GM19455 (cell line): ENCODE measurements around the gene TMTC2.

Experiments
- ATAC-seq: cut with Tn5 transposase; IDR thresholded peaks from one replicate; pipeline ENCODE4 v1.9.1; 2021; ENCODE audit not compliant: unreplicated experiment

Gene TMTC2

DNA sequence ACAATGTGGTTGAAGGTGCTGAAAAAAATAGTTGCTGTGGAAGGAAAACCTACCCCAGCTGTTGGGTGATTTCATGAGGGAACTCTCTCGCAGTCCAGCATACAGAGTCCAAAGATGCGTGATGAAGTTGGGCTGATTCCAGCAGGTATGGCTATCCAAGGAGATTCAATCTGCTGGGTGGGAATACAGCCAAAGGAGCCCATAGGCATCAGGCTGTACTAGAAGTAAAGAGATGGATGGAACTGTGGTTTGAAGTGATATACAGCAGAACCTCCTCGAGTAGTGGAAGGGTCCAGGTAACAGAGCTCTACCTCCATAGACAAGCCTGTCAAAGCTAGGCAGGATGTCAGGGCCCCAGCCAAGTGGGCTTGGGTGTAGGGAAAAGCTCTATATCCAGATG, 11.5 kb upstream of the TMTC2 start:
- ATAC-seq: no peak

DNA sequence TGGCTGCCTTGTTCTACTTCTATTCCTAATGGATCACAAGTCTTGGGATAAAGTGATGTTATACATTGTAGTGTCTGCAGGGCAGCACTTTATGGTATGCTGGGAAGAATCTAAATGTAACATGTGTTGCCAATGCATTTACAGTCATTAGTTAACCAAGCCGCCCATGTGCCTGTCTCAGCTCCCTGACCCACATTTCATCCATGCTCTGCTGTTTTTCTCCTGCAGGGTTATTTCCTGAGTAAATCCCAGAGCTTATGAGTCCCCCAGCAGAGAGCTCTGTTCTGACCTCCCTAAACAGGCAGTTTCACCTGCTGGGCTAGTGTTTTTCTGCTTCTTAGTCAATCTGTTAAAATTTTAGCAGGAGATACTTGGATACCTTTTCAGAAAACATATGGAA, 4.4 kb upstream of the TMTC2 start:
- ATAC-seq: no peak

DNA sequence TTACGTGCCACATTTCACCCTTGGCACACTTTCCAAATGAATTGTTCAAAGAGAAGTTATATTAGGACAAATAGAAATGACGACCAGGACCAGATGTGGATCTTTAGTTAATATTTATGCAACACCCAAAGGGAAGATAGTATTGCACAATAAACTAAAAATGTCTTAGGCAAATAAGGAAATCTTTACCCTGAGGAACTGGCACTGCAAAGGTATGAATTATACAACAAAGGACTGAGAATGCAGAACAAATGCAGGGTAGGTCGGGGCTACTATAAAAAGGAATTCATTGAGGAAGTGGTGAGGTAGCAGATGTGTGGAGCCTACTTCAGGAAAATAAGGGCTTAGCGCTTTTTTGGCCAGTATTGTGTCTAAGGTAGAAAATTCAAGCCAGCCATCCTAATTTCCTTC, 3.9 kb upstream of the TMTC2 start:
- ATAC-seq: no peak

DNA sequence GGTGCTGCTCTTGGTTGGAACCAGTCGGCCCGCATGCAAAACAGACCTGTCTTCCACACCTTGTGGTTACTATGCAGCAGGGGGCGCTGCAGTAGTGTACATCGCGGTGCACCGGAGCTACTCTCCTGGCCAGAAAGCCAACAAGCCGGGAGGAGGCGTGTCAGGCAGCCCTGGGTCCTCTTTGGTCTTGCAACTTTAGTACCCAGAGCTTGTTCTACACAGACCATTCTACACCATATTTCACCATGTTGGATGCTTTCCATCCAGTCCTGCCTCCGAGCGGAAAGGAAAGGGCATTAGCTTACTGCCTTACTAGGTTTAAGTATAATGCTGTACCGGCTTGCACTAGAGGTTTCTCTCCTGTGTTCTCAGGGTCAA, 927 bp upstream of the TMTC2 start:
- peak; percentile 57 for ATAC-seq

DNA sequence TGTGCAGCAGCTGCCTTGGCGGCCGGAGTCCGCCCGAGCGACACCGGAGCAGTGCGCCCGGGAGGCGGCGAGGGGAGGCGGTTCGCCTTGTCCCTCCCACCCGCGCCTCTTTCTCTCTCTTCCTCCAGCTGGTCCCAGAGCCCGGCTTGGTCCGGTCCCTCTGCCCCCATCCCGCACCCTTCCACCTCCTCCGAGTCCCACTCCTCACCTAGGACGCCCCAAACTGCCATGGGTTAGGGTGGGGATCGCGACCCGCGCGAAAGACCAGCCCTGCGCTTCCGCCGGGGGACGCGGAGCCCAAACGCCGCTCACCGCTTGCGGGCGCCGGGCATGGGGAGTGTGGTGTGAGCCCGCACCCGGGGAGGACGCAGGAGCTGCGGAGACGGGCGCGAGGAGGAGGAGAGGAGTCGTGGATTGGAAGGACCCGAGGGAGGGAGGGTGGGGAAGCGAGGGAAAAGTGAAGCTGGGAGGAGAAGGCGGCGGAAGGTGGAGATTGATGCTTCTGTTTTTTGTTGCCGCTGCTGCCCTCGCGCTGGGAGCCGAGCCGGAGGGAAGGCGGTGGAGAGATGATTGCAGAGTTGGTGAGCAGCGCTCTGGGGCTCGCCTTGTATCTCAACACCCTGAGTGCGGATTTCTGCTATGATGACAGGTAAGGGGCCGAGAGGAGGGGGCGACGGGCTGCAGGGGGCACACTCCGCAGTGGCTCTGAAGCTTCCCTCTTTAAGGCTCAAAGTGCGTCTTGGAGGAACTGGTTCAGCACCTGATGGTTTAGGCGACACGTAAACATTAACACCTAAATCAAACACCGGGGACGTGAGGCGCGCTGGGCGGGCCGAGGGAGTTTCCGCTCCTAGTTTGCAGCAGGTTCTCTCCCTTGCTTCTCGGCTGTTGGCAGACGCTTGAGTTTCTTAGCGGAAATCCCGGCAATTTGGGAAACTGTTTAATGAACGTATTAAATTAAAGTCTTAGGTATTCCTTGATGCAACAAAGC, 610 bp downstream of the TMTC2 start:
- peak; percentile 52 for ATAC-seq

DNA sequence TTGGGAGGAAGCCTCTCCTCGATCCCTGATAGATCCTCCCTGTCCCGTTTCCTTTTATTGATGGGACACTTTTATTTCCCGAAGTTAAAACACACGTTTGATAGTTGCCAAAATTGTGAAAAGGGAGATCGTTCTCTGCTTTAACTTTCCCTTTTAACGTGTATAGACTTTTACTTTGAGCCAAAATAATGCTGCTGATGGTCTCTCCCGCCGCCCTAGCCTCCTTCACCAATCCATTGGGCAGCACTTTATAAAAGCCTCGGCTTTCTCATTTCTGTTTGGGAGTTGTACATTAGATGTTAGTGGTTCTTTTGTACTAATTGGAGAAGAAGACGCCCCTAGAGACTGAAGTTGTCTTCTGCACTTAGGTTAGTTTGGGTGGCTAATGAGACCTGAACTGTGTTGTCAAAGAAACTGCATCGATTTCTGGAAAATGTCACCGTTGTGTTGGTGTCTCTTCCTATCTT, 1.4 kb downstream of the TMTC2 start:
- ATAC-seq: no peak

DNA sequence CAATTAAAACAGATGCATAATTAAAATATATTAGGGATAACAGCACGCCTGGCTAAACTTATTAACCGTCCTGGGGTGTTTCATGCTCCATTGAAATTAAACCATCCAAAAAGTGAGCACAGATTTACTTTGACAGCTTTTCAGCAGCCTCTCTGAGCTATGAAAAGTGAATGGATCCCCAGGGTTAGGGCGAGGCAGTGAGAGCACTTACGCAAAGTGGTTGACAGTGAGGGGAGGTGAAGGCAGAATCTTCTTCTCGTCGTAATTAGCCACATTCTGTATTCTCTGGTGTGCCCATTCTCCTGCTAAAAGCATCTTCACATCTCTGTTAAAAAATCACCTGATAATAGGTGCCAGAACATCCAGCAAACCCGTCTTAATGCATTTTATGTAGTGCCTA, 1.9 kb downstream of the TMTC2 start:
- no peak for ATAC-seq

DNA sequence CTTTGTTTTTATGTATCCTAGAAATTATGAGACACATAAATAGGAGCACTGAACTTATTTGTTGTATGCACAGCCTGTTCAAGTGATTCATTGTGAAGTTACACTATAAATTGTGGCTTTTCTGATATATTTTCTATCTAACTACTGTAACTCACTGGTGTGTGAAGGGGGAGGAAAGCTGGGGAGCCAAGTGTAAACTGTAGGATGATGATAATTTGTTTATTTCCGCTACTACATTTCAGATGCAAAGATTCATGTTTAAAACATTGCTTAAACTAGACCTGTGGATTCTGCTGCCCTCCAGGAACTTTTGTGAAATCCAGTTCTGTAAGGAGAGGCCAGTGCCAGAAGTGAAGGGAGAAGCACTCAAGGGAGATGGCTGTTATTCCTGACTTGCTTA, 3.3 kb downstream of the TMTC2 start:
- no peak for ATAC-seq

DNA sequence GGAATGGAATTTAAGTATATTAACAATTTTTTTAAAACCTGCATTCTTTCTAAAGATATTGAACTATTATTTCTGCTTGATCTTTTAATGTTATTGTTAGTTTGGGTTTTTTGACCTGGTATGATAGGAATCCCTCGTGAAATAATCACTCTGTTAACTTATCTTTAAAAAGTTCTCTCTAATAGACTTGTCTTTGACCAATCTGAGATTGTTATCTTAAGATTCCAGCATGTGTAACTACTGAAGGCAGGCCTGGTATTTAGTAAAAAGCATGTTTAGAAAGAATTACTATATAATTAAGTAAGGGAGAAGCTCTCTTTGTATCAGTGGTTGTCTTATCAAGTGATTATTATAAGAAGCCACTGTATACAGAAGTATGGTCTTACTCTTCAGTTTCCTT, 4.8 kb downstream of the TMTC2 start:
- no peak for ATAC-seq

DNA sequence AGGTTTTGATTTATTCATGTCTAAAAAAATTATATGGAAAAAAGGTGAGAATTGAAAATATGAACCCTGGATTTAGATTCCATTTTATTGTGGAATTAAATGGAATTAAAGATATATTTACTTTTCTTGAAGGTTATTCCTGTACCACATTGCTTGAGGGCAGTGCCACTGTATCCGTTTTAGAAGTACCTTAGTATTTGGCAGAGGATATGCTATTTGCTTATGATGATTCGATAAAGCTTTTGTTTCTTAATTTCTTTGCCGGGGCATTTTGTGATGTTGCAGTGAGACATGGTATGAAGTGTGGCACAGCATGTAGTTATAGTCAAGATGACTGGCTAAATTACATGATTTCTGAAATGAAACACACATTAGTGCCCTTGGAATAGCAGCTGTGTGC, 7.6 kb downstream of the TMTC2 start:
- ATAC-seq: no peak

DNA sequence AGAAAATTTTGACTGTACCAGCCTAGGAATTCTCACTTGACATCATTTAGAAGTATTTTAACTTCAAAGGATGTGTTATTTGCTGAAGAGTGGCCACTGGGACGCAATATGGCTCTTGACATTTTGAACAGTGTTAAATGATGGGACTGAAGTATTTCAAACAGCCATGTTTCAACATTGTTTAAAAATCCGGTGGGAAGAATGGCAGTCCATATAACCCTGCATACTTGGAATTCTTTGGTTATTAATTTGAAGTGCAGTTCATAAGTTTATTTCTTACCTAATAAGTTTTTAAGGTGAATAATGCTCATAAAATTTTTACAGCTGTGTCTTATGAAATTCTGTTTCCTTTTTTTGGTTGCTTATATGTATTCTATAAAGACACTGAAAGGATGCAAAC, 8.3 kb downstream of the TMTC2 start:
- no peak for ATAC-seq

DNA sequence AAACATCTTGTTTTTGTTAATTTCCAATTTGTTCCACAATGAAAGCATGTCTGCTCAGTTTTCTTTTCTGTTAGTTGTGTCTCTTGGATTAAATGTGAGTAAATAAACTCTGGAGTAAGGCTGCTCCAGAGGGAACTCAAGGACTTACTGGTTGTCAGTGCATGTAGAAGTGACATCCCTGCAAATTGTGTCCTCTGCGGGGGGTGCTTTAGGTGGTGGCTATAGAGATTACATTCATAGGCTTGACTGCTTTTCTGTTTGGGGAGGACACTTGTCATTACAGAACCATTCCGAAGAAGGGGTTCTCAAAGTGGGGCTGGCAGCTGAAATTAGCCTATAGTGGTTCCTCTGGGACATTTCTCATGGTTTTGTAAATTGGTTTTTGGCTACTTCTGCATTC, 8.8 kb downstream of the TMTC2 start:
- ATAC-seq: no peak

DNA sequence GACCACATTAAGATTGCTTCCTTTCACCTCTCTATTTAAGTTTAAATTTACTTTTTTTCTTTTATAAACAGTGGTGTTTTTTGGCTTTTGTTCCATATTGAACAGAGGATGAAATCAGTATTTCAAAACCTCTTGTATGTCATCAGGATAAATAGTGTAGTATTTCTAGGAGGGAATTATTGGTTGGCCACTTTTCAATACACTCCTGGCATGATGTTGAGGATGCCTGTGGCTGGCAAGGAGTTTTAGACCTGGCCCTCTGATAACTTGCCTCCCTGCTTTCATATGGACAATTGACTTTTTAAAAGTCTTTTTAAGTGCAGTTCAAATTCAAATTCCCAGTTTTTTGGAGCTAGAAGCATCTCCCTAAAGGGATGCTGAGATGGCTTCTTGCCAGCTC, 9.8 kb downstream of the TMTC2 start:
- no peak for ATAC-seq

DNA sequence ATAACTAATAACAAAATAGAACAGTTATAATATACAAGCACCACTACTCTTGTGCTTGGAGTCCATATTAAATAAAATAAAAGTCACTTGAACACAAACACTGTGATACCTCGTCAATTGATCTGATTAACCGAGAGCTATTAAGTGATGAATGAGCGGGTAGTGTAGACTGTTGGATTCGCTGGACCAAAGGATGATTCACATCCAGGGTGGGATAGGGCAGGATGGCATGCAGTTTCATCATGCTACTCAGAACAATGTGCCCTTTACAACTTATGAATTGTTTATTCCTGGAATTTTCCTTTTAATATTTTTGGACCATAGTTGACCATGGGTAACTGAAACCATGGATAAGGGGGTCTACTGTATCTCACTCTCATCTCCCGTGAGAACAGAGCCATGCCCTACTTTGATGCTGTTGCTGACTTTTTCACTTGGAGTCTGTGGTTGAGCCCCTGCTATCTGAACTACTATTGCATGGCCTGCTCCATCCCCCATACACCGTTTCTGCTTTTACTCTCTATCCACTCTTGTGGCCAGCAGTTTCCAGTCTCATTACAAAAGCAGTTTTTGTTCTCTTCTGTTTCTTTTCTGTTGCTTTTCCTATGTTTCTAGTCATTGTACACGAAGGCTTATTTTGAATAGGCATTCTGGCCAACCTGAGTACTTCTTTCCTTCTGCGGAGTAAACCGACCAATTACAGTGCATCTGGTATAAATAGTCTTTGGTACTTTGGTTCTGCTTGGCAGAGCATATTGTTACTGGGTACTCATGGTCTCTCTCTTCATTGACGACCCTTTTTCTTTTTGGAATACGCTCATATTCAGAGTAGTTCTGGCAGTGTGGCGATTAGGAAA, 12.2 kb downstream of the TMTC2 start:
- ATAC-seq: no peak

DNA sequence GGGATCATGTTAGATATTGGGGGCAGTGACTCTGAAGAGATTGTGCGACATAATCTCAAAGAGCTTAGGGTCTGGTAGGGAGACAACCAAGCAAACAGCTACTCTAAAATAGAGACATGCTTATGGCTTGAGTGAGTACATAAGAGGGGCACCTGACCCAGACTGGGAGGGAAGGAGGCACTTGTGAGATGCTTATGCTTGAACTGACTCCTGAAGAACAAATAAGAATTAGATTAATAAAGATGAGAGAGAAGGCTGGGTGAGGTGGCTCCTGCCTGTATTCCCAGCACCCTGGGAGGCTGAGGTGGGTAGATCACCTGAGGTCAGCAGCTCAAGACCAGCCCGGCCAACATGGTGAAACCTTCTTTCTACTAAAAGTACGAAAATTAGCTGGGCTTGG, 19.1 kb downstream of the TMTC2 start:
- no peak for ATAC-seq

DNA sequence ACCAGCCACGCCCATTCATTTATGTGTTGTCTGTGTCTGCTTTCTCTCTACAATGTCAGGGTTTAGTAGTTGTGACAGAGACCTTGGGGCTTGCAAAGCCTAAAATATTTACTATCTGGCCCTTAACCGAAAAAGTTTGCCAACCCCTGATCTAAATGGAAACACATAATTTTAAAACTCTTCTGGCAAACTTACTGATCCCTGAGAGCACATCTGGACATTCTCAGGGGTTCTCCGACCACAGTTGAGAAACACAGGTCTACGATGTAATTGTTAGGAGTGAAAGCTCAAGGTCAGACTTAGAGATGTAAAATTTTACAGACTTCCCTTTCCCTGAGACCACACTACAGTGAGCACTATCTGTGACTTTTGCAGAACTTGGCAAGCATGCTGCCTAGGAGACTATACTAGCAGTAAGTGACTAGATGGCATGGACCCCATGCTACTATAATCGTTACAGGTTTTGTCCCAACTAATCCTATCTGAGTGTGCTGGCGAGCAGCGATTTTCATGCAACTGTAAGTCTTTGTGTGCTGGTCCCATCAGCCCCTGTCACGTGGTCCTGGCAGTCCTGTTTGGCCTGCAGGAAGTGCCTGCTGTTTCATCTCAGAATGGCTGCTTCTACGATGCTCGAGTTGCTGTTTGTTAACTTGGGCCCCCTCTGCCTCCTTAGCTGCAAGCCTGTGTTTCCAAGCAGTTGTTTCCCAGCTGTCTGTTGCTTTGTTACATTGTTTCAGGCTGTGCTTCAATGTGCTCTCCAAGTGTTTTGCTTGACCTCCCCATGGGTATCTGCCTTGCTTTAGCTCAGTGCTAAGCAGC, 21.6 kb downstream of the TMTC2 start:
- ATAC-seq: no peak

DNA sequence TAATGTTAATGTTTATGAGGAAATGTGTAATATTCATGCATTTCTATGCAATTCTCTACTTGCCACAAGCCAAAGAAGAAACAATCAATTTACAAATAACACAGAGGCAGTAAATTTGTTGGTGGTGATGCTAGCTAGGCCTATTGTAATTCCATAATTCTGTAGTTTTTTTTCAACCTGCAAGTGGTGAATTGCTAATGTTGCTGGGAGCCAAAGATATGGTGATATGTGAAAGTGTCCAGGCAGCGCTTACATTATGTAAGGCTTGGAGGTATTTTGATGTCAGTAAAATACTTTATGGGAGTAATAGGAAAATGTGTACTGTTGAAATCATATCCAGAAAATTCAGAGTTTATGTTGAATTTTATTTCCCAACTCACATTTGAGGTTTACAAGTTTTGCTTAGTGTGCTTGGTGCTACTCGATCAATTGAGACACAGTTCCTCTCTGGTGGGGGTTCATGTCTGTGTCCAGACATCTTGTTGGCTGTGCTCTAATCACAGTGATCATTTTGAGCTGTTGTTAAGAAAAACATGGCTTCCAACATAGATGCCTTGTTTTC, 23.2 kb downstream of the TMTC2 start:
- ATAC-seq: no peak

DNA sequence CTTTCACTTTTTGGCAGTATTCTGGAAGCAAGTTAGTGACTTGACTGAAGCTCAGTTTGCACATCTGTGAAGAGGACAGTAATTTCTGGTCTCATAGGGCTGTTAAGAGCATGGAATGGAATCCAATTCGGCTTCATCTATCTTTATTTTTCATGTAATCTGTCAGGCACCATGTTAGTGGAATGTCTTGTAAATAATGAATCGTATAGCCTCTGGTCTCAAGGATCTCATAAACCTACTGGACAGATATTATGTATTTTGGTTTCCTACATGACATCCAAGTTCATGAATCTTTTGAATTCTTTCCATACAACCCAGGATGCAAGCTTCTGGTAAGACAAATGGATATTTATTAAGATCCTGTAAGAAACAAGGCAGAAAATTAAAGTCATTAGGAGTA, 24.0 kb downstream of the TMTC2 start:
- ATAC-seq: no peak

DNA sequence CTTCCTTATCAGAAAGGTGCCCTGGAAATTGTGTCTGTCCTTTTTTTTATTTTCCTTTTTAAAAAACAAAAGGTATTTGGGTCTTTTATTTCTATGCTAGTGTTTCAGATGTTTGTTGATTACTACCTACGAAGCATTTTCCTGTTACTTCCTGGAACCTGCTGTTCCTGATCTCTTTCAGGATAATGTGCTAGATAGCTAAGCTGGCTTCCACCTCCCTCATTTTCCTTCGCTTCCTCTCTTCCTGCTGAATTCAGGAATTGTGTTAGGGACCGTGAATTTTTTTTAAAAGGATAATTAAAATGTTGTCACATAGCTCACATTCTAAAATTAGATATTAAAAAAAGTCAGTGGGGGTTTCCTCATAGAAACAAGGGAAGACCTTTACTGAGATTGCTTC, 27.7 kb downstream of the TMTC2 start:
- ATAC-seq: no peak

DNA sequence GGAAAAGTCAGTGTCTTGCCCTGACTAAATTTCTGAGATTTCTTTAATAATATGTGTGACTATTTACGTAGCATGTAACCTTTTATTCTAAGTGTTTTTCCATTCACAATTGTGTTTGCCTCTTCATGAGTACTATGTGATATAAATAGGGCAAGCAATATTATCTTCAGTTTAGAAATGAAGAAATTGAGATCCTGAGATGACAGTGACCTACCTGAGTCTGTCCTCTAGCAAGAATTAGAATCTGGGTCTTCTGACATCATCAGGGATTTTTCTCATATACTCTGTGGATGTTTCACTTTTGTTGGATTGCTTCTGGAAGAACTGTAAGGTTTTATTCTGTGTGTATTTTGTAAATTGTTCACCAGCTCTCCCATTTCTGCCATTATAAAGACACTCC, 35.0 kb downstream of the TMTC2 start:
- no peak for ATAC-seq

DNA sequence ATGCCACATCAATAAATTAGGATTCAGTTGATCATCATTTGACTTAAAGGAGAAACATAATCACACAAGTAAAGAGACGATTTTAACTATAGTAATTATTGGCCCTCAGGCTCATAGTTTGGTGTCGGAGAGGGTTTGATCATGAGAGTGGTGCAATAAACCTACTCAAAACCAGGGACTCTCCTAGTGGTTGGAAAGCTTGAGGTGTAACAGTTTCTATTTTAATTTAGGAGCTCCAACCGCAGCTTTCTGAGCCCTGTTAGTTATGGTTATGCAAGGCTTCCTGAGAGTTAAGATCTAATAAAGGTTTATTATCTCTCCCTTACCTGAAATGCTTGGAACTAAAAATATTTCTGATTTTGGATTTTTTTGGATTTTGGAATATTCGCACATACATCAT, 36.4 kb downstream of the TMTC2 start:
- no peak for ATAC-seq
